GM23248 (cell line): ENCODE data around the gene AKAP11. TPM values are rescaled to one million over a fixed set of nuclear protein-coding genes. Genes with fewer than 3 reads are reported as not detected.

Experiments used
- DNase-seq: peaks from one replicate; pipeline ENCODE4 v3.0.0-alpha.2; 2015
- H2AFZ ChIP-seq: fragments of 200-600 bp; sonication (generic); 2 replicates; pipeline ENCODE4 v1.6.1; 2016; ENCODE audit warnings: antibody characterized with exemption
- H3F3A ChIP-seq: fragments of 200-600 bp; sonication (generic); 2 replicates; pipeline ENCODE4 v1.6.1; 2016; ENCODE audit warnings: mild to moderate bottlenecking, antibody characterized with exemption, mixed run types; ENCODE audit not compliant: insufficient read depth
- H3K27ac ChIP-seq: fragments of 200-600 bp; sonication (generic); 2 replicates; pipeline ENCODE4 v1.5.1; 2016; ENCODE audit warnings: mild to moderate bottlenecking
- H3K27me3 ChIP-seq: fragments of 200-600 bp; sonication (generic); replicated peaks from 2 replicates; pipeline ENCODE4 v1.6.1; 2016; ENCODE audit warnings: mild to moderate bottlenecking; ENCODE audit not compliant: insufficient read depth
- H3K36me3 ChIP-seq: fragments of 200-600 bp; sonication (generic); 2 replicates; pipeline ENCODE4 v1.6.1; 2016; ENCODE audit warnings: low read depth, mild to moderate bottlenecking
- H3K4me1 ChIP-seq: fragments of 200-600 bp; sonication (generic); 2 replicates; pipeline ENCODE4 v1.6.1; 2016; ENCODE audit warnings: mild to moderate bottlenecking; ENCODE audit not compliant: insufficient read depth
- H3K4me2 ChIP-seq: fragments of 200-600 bp; sonication (generic); one replicate; pipeline ENCODE4 v1.6.1; 2016; ENCODE audit warnings: mild to moderate bottlenecking; ENCODE audit not compliant: unreplicated experiment
- H3K4me3 ChIP-seq: fragments of 200-600 bp; sonication (generic); 2 replicates; pipeline ENCODE4 v1.5.1; 2016; ENCODE audit warnings: mild to moderate bottlenecking
- H3K79me2 ChIP-seq: fragments of 200-600 bp; sonication (generic); 2 replicates; pipeline ENCODE4 v1.6.1; 2016; ENCODE audit warnings: mild to moderate bottlenecking; ENCODE audit not compliant: insufficient read depth
- H3K9ac ChIP-seq: fragments of 200-600 bp; sonication (generic); 2 replicates; pipeline ENCODE4 v1.6.1; 2016; ENCODE audit warnings: mild to moderate bottlenecking
- H3K9me2 ChIP-seq: fragments of 200-600 bp; sonication (generic); 2 replicates; pipeline ENCODE4 v1.6.1; 2016; ENCODE audit warnings: mixed run types, mild to moderate bottlenecking, moderate library complexity; ENCODE audit not compliant: insufficient read depth
- H3K9me3 ChIP-seq: fragments of 200-600 bp; sonication (generic); one replicate; pipeline ENCODE4 v1.6.1; 2017; ENCODE audit warnings: low read depth
- H4K20me1 ChIP-seq: fragments of 200-600 bp; sonication (generic); 2 replicates; pipeline ENCODE4 v1.6.0; 2016; ENCODE audit not compliant: insufficient read depth
- EZH2 ChIP-seq: fragments of 200-600 bp; sonication (generic); IDR thresholded peaks from 2 replicates; pipeline ENCODE4 v1.6.1; 2018; ENCODE audit warnings: antibody characterized with exemption, mild to moderate bottlenecking; ENCODE audit not compliant: insufficient read depth, poor library complexity, severe bottlenecking
- EZH2phosphoT487 ChIP-seq: fragments of 200-600 bp; sonication (generic); IDR thresholded peaks from 2 replicates; pipeline ENCODE4 v1.6.1; 2018; ENCODE audit warnings: antibody characterized with exemption, moderate library complexity, mild to moderate bottlenecking, low read depth; ENCODE audit not compliant: insufficient read depth
- WGBS, 2 experiments: methylation state at CpG; one replicate each; pipeline ENCODE4 v1.1.6; 2015 to 2017; ENCODE audit warnings: low lambda C conversion rate in 2 of 2, low coverage in 1 of 2; ENCODE audit errors: missing lambda C conversion rate in 2 of 2; 5-methylcytosine and 5-hydroxymethylcytosine counted together
- in situ Hi-C: fragments of 300-500 bp; cut with MboI; formaldehyde crosslinking; loops from 2 replicates; pipeline ENCODE4 v1.15.0; 2020
- polyA plus RNA-seq: library from polyadenylated mRNA; unstranded; fragments of >200 nt; fragmentation: Nextera tagmentation; extraction: Ambion mirVana; gene quantifications from 2 replicates; pipeline ENCODE4 v1.2.1, GENCODE V29; 2016
- total RNA-seq: library from RNA; depleted of rRNA; stranded (reverse); fragments of >200 nt; shearing (Covaris generic); gene quantifications from 2 replicates; pipeline ENCODE4 v1.2.3, GENCODE V29; 2014

The AKAP11 gene
- total and polyA plus RNA-seq, 2 experiments from 2014 or later = 5.3 to 25.3 TPM

- WGBS, 2 experiments = 49 to 52% methylated on average over 4 of the region's 4 CpGs
- Histone ChIP-seq H3K27ac (no peak overlapping the region), H3K9me3 (no peaks in the 10 kb centered on the region), H3K36me3 (no peaks in the 10 kb centered on the region), H3K4me2 (no peak overlapping the region), H3K79me2 (no peaks in the 10 kb centered on the region), H2AFZ (no peak overlapping the region), H3K27me3 (peaks cover 5% of the 10 kb centered on the region), H3F3A (peaks cover 5% of the 10 kb centered on the region; the same call in 1 of the 2 replicates), H3K4me1 (peaks cover 5% of the 10 kb centered on the region; the same call in 1 of the 2 replicates), H3K9ac (no peak overlapping the region), H4K20me1 (no peaks in the 10 kb centered on the region), H3K9me2 (no peaks in the 10 kb centered on the region), H3K4me3 (no peak overlapping the region)
- TF ChIP-seq EZH2phosphoT487 = no peak
- TF ChIP-seq EZH2 = no peak
- no peak for DNase-seq
- in situ Hi-C loops = no loop called here
These were observed 83.1 kb downstream of the AKAP11 start for GRCh38 chr13:42355092-42355485.

GRCh38 chr13:42355491-42356183 is 83.7 kb downstream of the AKAP11 start:
- no peak overlapping the region for H3K27ac ChIP-seq
- H3K4me2 ChIP-seq = no peak overlapping the region
- no peak overlapping the region for H2AFZ ChIP-seq
- 62 to 64% methylated on average over 6 of the region's 6 CpGs for WGBS, 2 experiments
- H3K36me3 ChIP-seq = no peaks in the 10 kb centered on the region
- H4K20me1 ChIP-seq = no peaks in the 10 kb centered on the region
- peaks cover 5% of the 10 kb centered on the region; the same call in 1 of the 2 replicates for H3F3A ChIP-seq
- peaks cover 5% of the 10 kb centered on the region; the same call in 1 of the 2 replicates for H3K4me1 ChIP-seq
- no peaks in the 10 kb centered on the region for H3K9me2 ChIP-seq
- in situ Hi-C loops = no loop called here
- no peaks in the 10 kb centered on the region for H3K79me2 ChIP-seq
- no peaks in the 10 kb centered on the region for H3K9me3 ChIP-seq
- H3K9ac ChIP-seq = no peak overlapping the region
- peaks cover 5% of the 10 kb centered on the region for H3K27me3 ChIP-seq
- no peak for TF ChIP-seq EZH2phosphoT487
- no peak for TF ChIP-seq EZH2
- DNase-seq = no peak
- no peak overlapping the region for H3K4me3 ChIP-seq

GRCh38 chr13:42356184-42356575 is 84.2 kb downstream of the AKAP11 start:
- no peaks in the 10 kb centered on the region for H3K79me2 ChIP-seq
- H4K20me1 ChIP-seq = no peaks in the 10 kb centered on the region
- no peak overlapping the region for H3K9ac ChIP-seq
- H3K4me2 ChIP-seq = no peak overlapping the region
- no peak overlapping the region for H3K27ac ChIP-seq
- H3K9me2 ChIP-seq = no peaks in the 10 kb centered on the region
- H3K36me3 ChIP-seq = no peaks in the 10 kb centered on the region
- H2AFZ ChIP-seq = no peak overlapping the region
- 53 to 56% methylated on average over 5 of the region's 5 CpGs for WGBS, 2 experiments
- no peak for TF ChIP-seq EZH2phosphoT487
- no peak for TF ChIP-seq EZH2
- no peak overlapping the region for H3K4me3 ChIP-seq
- H3F3A ChIP-seq = peaks cover 5% of the 10 kb centered on the region; the same call in 1 of the 2 replicates
- in situ Hi-C loops = no loop called here
- H3K4me1 ChIP-seq = peaks cover 5% of the 10 kb centered on the region; the same call in 1 of the 2 replicates
- no peaks in the 10 kb centered on the region for H3K9me3 ChIP-seq
- H3K27me3 ChIP-seq = peaks cover 5% of the 10 kb centered on the region
- no peak for DNase-seq

GRCh38 chr13:42360046-42360574 is 88.2 kb downstream of the AKAP11 start:
- no peaks in the 10 kb centered on the region for H3K9me2 ChIP-seq
- no peaks in the 10 kb centered on the region for H4K20me1 ChIP-seq
- H3F3A ChIP-seq = no peaks in the 10 kb centered on the region
- peaks cover under 1% of the 10 kb centered on the region; the same call in 1 of the 2 replicates for H3K4me1 ChIP-seq
- H3K79me2 ChIP-seq = no peaks in the 10 kb centered on the region
- H3K27ac ChIP-seq = no peak overlapping the region
- DNase-seq = no peak
- H3K9me3 ChIP-seq = no peaks in the 10 kb centered on the region
- 66 to 74% methylated on average over 8 of the region's 8 CpGs for WGBS, 2 experiments
- no peak overlapping the region for H2AFZ ChIP-seq
- in situ Hi-C loops = no loop called here
- H3K27me3 ChIP-seq = peaks cover 5% of the 10 kb centered on the region; the same call in 1 of the 2 replicates
- H3K4me3 ChIP-seq = no peak overlapping the region
- no peak overlapping the region for H3K9ac ChIP-seq
- H3K36me3 ChIP-seq = no peaks in the 10 kb centered on the region
- no peak overlapping the region for H3K4me2 ChIP-seq
- TF ChIP-seq EZH2 (no peak), EZH2phosphoT487 (no peak)
